ENCODE results near the gene PFN3.
"Not testable (repeated sequence)": the region's sequence is repeated elsewhere in the genome, so short reads cannot be mapped to it uniquely, and the experiment has no call there.

PFN3 gene

GRCh38 chr5:177372034-177372896, 28.2 kb downstream of the PFN3 start:
- DNase-seq (ENCODE audit: low spot score): peak; percentile 70

- DNase-seq (ENCODE audit: low spot score): no peak
Measured at GRCh38 chr5:177371120-177372033, 29.1 kb downstream of the PFN3 start.

- DNase-seq (ENCODE audit: low spot score): peak; percentile 72
Measured at GRCh38 chr5:177370488-177371119, 29.9 kb downstream of the PFN3 start.

- DNase-seq (ENCODE audit: low spot score): no peak
Measured at GRCh38 chr5:177369645-177370440, 30.6 kb downstream of the PFN3 start.

- DNase-seq (ENCODE audit: low spot score): peak; percentile 33
Measured at GRCh38 chr5:177368869-177369644, 31.4 kb downstream of the PFN3 start.

GRCh38 chr5:177367981-177368868, 32.2 kb downstream of the PFN3 start:
- DNase-seq (ENCODE audit: low spot score): no peak

- no peak for DNase-seq (ENCODE audit: low spot score)
Measured at GRCh38 chr5:177367323-177367848, 33.1 kb downstream of the PFN3 start.

- DNase-seq (ENCODE audit: low spot score): no peak
Measured at GRCh38 chr5:177366528-177367322, 33.7 kb downstream of the PFN3 start.

GRCh38 chr5:177365845-177366527, 34.5 kb downstream of the PFN3 start:
- DNase-seq (ENCODE audit: low spot score): no peak

GRCh38 chr5:177364159-177364962, 36.1 kb downstream of the PFN3 start:
- no peak for DNase-seq (ENCODE audit: low spot score)

GRCh38 chr5:177363565-177363964, 36.9 kb downstream of the PFN3 start:
- DNase-seq (ENCODE audit: low spot score): no peak

GRCh38 chr5:177362610-177363507, 37.6 kb downstream of the PFN3 start:
- peak; percentile 82 for DNase-seq (ENCODE audit: low spot score)

- DNase-seq (ENCODE audit: low spot score): no peak
Measured at GRCh38 chr5:177362292-177362609, 38.2 kb downstream of the PFN3 start.

- DNase-seq (ENCODE audit: low spot score): no peak
Measured at GRCh38 chr5:177361418-177362291, 38.8 kb downstream of the PFN3 start.

- not testable (repeated sequence) for DNase-seq (ENCODE audit: low spot score)
Measured at GRCh38 chr5:177360740-177361139, 39.7 kb downstream of the PFN3 start.

All from CD4-positive, alpha-beta T cell treated with Interleukin-2 at 100 ng/mL for 4 hours (primary cell).